GM19043 (cell line): ENCODE measurements around the gene FBF1.

Experiments used
- ATAC-seq: cut with Tn5 transposase; IDR thresholded peaks from one replicate; pipeline ENCODE4 v1.9.1; 2021; ENCODE audit warnings: low read depth; ENCODE audit not compliant: unreplicated experiment

FBF1 gene

GRCh38 chr17:75917917-75918445, 22.9 kb downstream of the FBF1 start:
- no peak for ATAC-seq

GRCh38 chr17:75917141-75917916, 23.5 kb downstream of the FBF1 start:
- ATAC-seq, result no peak

GRCh38 chr17:75915268-75915667, 25.6 kb downstream of the FBF1 start:
- no peak for ATAC-seq

GRCh38 chr17:75914643-75915267, 26.1 kb downstream of the FBF1 start:
- no peak for ATAC-seq

GRCh38 chr17:75913537-75914210, 27.2 kb downstream of the FBF1 start:
- no peak for ATAC-seq

GRCh38 chr17:75910699-75911098, 30.1 kb downstream of the FBF1 start:
- no peak for ATAC-seq

GRCh38 chr17:75909812-75910274, 31.0 kb downstream of the FBF1 start:
- ATAC-seq, result no peak

- no peak for ATAC-seq
Measured at GRCh38 chr17:75909051-75909811, 31.6 kb downstream of the FBF1 start.

GRCh38 chr17:75908201-75908600, 32.6 kb downstream of the FBF1 start:
- ATAC-seq, result no peak

GRCh38 chr17:75906143-75906884, 34.5 kb downstream of the FBF1 start:
- ATAC-seq, result no peak

GRCh38 chr17:75904749-75905521, 35.9 kb downstream of the FBF1 start, which contains the start of gene MRPL38:
MRPL38 (minus strand) TSS chr17:75904884; CDS start chr17:75904875, 9 bp downstream.
- ATAC-seq, result peak; percentile 99

GRCh38 chr17:75902406-75902805, 38.4 kb downstream of the FBF1 start:
- no peak for ATAC-seq

GRCh38 chr17:75901727-75902126, 39.1 kb downstream of the FBF1 start:
- ATAC-seq, result no peak

- ATAC-seq, result no peak
Measured at GRCh38 chr17:75900691-75901533, 39.9 kb downstream of the FBF1 start.

GRCh38 chr17:75899767-75900468, 40.9 kb downstream of the FBF1 start:
- no peak for ATAC-seq

GRCh38 chr17:75899353-75899752, 41.5 kb downstream of the FBF1 start:
- ATAC-seq, result no peak

GRCh38 chr17:75898791-75899190, 42.1 kb downstream of the FBF1 start:
- no peak for ATAC-seq

- ATAC-seq, result no peak
Measured at GRCh38 chr17:75898065-75898464, 42.8 kb downstream of the FBF1 start.
